Breast epithelium (tissue), 4 donors: ENCODE results near the gene ZC3H4. TPM values are rescaled to one million over a fixed set of nuclear protein-coding genes. Genes with fewer than 3 reads are reported as not detected.

Experiments
- DNase-seq, 2 donors: peaks; one replicate each; pipeline ENCODE4 v3.0.0-alpha.2; 2019; ENCODE audit warnings: low spot score in 2 of 2
- H3K27ac ChIP-seq, 2 donors: fragments of 200-600 bp; sonication (generic) in 1 of 2; one replicate each; pipeline ENCODE4 v1.5.1; 2016 to 2019; ENCODE audit warnings: mild to moderate bottlenecking in 1 of 2
- H3K27me3 ChIP-seq, 2 donors: fragments of 200-600 bp; sonication (generic) in 1 of 2; one replicate each; pipeline versions ENCODE4 v1.5.1 to v1.6.0; 2017 to 2019; ENCODE audit warnings: control low read depth in 1 of 2, mild to moderate bottlenecking in 1 of 2
- H3K36me3 ChIP-seq: fragments of 200-600 bp; one replicate; pipeline ENCODE4 v1.5.1; 2019
- H3K4me1 ChIP-seq, 2 donors: fragments of 200-600 bp; sonication (generic); one replicate each; pipeline ENCODE4 v1.5.1; 2016 to 2019; ENCODE audit warnings: control low read depth in 1 of 2
- H3K4me3 ChIP-seq, 3 donors: fragments of 200-600 bp; sonication (generic); 1 replicate in 2 of 3; 2 replicates in 1 of 3; pipeline ENCODE4 v1.5.1; 2016 to 2019; ENCODE audit warnings: mild to moderate bottlenecking in 3 of 3, moderate library complexity in 2 of 3
- H3K9me3 ChIP-seq, 2 donors: fragments of 200-600 bp; sonication (generic) in 1 of 2; one replicate each; pipeline ENCODE4 v1.5.1; 2016 to 2019; ENCODE audit warnings: control low read depth in 1 of 2
- POLR2A ChIP-seq: fragments of 450-650 bp; IDR thresholded peaks from one replicate; pipeline ENCODE4 v1.6.1; 2016; ENCODE audit warnings: antibody characterized with exemption, mild to moderate bottlenecking, moderate library complexity
- POLR2AphosphoS5 ChIP-seq, 3 donors: sonication (generic); formaldehyde crosslinking; IDR thresholded peaks; one replicate each; pipeline ENCODE4 v1.6.1; 2017; ENCODE audit warnings: antibody characterized with exemption in 3 of 3
- intact Hi-C: fragments of 100-400 bp; cut with DNase I; formaldehyde crosslinking; loops from one replicate; pipeline ENCODE4 v1.15.1; 2023; ENCODE audit warnings: low total_unique reads
- total RNA-seq, 3 donors: library from RNA; depleted of rRNA; stranded (reverse); fragments of >200 nt; gene quantifications; one replicate each; pipeline ENCODE4 v1.1.0, GENCODE V29; 2016
- TF ChIP-seq, protein P1 (sequence below), 3 donors: fragments of 450-650 bp; IDR thresholded peaks; one replicate each; pipeline ENCODE4 v1.5.1; 2016 to 2017; ENCODE audit warnings: antibody characterized with exemption in 3 of 3, mild to moderate bottlenecking in 3 of 3, moderate library complexity in 3 of 3

ZC3H4 gene
- total RNA-seq, 3 donors from 2014 or later, result 17.7 to 23.4 (median 19.5) TPM

DNA sequence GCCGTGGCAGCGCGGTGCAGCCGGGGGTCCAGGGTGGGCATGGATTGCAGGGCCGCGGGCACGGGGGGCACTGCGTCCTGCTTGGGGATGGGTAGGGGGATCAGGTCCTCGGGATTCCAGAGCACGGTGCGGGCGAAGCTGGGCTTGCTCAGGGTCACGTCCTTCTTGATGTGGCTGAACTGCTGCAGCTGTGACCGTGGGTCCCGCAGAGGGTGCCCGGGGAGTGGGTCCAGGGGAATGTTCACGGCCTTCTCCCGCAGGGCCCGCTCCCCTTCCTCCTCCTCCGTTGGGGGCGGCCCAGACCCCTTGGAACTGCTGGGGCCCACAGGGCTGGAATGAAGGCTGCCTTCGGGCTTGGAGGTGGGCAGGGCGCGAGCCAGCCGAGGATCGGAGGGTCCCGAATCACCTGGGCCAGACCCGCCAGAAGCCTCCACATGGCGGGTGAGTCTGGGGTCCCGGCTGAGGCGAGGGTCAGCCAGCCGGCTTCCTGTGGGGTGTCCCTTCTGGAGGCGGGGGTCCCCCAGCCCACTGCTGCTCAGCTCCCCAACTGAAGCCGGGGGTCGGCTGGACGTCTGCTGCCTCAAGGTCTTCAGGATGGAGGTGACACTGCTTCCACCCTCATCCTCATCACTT lies 46.2 kb downstream of the ZC3H4 start:
- TF ChIP-seq POLR2A, result no peak
- TF ChIP-seq, protein P1, sequence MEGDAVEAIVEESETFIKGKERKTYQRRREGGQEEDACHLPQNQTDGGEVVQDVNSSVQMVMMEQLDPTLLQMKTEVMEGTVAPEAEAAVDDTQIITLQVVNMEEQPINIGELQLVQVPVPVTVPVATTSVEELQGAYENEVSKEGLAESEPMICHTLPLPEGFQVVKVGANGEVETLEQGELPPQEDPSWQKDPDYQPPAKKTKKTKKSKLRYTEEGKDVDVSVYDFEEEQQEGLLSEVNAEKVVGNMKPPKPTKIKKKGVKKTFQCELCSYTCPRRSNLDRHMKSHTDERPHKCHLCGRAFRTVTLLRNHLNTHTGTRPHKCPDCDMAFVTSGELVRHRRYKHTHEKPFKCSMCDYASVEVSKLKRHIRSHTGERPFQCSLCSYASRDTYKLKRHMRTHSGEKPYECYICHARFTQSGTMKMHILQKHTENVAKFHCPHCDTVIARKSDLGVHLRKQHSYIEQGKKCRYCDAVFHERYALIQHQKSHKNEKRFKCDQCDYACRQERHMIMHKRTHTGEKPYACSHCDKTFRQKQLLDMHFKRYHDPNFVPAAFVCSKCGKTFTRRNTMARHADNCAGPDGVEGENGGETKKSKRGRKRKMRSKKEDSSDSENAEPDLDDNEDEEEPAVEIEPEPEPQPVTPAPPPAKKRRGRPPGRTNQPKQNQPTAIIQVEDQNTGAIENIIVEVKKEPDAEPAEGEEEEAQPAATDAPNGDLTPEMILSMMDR (IDR thresholded peaks at IDR 0.05), result no peak
- no peak for TF ChIP-seq POLR2AphosphoS5 (IDR thresholded peaks at IDR 0.05)
- H3K4me3 ChIP-seq, result no peak overlapping the region
- H3K27ac ChIP-seq, result no peak overlapping the region
- intact Hi-C loops, result no loop called here
- H3K4me1 ChIP-seq, result no peaks in the 10 kb centered on the region
- H3K9me3 ChIP-seq, result no peaks in the 10 kb centered on the region
- H3K27me3 ChIP-seq, result no peaks in the 10 kb centered on the region
- no peak for DNase-seq
- peaks cover 20% of the 10 kb centered on the region for H3K36me3 ChIP-seq

DNA sequence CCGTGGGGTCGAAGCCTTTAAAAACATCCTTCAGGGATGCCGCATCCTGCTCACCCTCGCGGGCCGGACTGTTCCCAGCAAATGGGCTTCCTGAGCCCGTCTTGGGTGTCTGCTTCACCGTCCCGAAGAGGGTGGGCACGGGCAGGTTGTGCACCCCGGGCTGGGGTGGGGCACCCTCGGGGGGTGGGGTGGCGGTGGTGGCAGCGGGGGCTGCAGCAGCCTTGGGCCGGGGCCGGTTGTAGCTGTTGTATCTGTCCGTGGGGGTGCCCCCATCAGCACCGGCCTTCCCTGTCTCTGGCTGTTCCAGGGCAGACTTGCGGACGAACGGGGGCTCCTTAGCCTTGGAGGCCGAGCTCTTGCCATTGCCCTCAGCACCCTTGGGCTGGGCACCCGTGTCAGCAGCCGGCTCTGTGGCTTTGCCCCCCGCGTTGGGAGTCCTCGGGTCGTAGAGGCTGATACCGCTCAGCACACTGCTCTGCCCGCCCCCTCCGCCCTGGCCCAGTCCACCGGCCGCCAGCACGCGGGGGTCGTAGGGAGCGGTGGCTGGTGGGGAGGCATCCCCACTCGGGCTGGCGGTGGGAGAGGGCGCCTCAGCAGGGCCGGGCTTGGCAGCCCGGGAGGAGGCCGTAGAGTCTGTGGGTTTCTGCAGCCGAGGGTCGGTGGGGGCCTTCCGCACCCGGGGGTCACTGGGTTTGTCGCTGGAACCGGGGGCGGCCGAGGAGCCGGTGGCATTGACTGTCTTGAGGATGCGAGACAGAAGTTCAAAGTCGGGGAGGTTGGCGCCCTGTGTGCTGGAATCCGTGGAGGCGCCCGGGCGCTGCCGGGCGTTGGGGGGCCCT lies 47.0 kb downstream of the ZC3H4 start:
- Histone ChIP-seq H3K27me3 (no peaks in the 10 kb centered on the region), H3K27ac (no peak overlapping the region), H3K36me3 (peaks cover 20% of the 10 kb centered on the region), H3K9me3 (no peaks in the 10 kb centered on the region), H3K4me3 (no peak overlapping the region), H3K4me1 (no peaks in the 10 kb centered on the region)
- intact Hi-C loops, result no loop called here
- no peak for DNase-seq
- TF ChIP-seq POLR2A (no peak), POLR2AphosphoS5 (IDR thresholded peaks at IDR 0.05) (no peak)
- TF ChIP-seq, protein P1 (IDR thresholded peaks at IDR 0.05), result no peak

DNA sequence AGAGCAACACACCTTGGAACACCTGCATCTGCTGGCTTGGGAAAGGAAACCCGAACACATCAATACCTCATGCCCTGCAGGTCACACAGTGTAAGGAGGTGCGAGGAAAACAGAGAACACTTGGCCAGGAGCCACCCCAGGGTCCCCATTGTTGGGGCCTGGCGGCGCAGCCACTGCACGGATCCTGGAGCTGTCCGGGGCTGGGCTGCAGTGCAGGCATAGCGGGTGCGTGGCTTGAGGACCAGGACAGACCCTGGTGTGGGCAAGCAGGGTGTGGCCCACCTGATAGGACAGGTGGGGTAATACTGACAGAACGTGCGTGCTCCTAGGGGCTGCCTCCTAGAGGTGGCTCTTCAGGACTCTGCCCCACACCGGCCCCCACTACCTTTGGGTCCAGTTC lies 48.3 kb downstream of the ZC3H4 start:
- no peak for DNase-seq

DNA sequence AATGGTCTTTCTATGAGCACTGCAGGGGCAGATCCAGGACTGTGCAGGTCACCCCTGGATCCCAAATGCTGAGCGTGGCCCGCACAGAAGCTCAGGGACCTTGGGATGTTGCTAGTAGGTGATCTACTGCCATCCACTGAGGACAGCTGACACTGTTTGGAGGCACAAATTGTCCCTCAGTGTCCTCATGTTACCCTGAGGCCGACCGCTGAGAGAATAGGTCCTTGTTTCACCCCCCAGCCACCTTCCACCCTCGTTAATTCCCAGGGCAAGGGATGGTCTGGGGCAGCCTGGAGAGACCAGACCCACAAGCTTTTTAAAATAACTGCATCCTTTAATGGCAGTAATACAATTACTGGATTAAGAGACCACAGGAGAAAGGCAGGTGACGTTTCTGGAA lies 49.7 kb downstream of the ZC3H4 start:
- Histone ChIP-seq H3K27me3 (no peaks in the 10 kb centered on the region), H3K9me3 (no peaks in the 10 kb centered on the region), H3K36me3 (peaks cover 20% of the 10 kb centered on the region), H3K27ac (no peak overlapping the region), H3K4me3 (no peak overlapping the region), H3K4me1 (no peaks in the 10 kb centered on the region)
- intact Hi-C loops, result no loop called here
- DNase-seq, result no peak
- no peak for TF ChIP-seq POLR2A
- TF ChIP-seq, protein P1 (IDR thresholded peaks at IDR 0.05), result no peak
- TF ChIP-seq POLR2AphosphoS5 (IDR thresholded peaks at IDR 0.05), result no peak

More for the DNA sequence above, 48.3 kb downstream of the ZC3H4 start:
- Histone ChIP-seq H3K27ac (no peak overlapping the region), H3K27me3 (no peaks in the 10 kb centered on the region), H3K36me3 (peaks cover 20% of the 10 kb centered on the region), H3K4me1 (no peaks in the 10 kb centered on the region), H3K9me3 (no peaks in the 10 kb centered on the region), H3K4me3 (no peak overlapping the region)
- intact Hi-C loops, result no loop called here
- TF ChIP-seq POLR2A (no peak), POLR2AphosphoS5 (IDR thresholded peaks at IDR 0.05) (no peak)
- TF ChIP-seq, protein P1 (IDR thresholded peaks at IDR 0.05), result no peak

DNA sequence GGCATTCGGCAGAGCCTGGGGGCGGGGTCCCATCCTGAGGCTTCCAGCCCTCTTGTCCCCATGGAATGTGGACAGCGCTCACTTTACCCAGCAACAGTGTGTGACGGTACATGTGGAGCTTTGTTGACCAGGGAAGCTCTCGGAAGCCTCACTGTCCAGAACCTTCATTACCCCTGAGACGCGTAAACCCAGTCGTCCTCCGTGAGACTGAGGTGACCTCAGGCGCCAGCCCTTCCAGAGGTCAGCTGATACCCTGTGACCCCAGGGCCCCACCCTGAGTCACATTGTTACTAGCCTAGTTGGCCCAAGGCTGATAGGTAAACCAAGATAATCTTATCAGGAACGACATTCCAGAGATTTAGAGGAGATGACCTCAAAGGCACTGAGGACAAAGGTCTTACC lies 55.0 kb downstream of the ZC3H4 start:
- Histone ChIP-seq H3K36me3 (no peaks in the 10 kb centered on the region), H3K9me3 (no peaks in the 10 kb centered on the region), H3K4me3 (no peak overlapping the region), H3K4me1 (no peaks in the 10 kb centered on the region), H3K27me3 (no peaks in the 10 kb centered on the region), H3K27ac (no peak overlapping the region)
- TF ChIP-seq, protein P1 (IDR thresholded peaks at IDR 0.05), result no peak
- TF ChIP-seq POLR2A (no peak), POLR2AphosphoS5 (IDR thresholded peaks at IDR 0.05) (no peak)
- DNase-seq, result no peak
- intact Hi-C loops, result no loop called here
